HG03565 (cell line): ENCODE results near the gene MYH6.
"Not testable (repeated sequence)": the region's sequence is repeated elsewhere in the genome, so short reads cannot be mapped to it uniquely, and the experiment has no call there.

Experiments
- ATAC-seq: cut with Tn5 transposase; IDR thresholded peaks from one replicate; pipeline ENCODE4 v1.9.1; 2021; ENCODE audit warnings: mild to moderate bottlenecking, moderate library complexity; ENCODE audit not compliant: unreplicated experiment

Gene MYH6

DNA sequence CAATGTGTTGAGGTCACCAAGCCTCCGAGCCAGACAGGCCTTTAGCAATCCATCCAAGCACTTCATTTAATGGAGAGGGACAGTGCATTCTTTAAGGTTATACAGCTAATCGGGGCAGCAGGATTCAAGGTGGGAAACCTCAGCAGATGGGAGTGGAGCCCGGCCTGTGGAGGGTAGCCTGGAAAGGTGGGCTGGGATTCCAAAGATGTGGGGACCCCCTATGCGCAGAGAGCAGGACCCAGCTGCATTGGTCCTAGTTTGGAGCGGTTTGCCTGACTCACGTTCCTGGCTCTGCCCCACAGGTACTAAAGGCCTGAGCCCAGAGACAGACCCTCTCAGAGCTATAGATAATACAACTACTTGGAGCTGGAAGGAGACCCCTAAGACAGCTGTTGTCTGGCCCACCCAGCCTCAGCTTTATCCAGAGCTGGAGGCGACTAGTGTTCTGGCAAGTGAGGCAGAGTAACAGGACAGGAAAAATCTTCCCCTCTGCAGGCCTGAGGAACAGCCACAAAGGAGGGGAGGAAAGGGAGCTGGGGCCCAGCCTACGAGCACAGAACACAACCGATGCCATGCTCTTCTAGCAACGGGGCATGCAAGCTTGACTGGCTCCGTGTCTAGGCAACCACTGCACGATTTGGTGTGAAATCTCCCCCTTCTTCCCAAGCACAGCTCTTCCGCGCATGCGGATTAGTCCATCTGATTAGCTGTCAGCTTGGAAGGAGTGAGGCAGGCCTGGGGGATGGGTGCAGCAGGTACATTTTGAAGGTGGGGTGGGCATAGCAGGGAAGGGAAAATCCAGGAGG, 28.5 kb upstream of the MYH6 start:
- ATAC-seq: no peak

DNA sequence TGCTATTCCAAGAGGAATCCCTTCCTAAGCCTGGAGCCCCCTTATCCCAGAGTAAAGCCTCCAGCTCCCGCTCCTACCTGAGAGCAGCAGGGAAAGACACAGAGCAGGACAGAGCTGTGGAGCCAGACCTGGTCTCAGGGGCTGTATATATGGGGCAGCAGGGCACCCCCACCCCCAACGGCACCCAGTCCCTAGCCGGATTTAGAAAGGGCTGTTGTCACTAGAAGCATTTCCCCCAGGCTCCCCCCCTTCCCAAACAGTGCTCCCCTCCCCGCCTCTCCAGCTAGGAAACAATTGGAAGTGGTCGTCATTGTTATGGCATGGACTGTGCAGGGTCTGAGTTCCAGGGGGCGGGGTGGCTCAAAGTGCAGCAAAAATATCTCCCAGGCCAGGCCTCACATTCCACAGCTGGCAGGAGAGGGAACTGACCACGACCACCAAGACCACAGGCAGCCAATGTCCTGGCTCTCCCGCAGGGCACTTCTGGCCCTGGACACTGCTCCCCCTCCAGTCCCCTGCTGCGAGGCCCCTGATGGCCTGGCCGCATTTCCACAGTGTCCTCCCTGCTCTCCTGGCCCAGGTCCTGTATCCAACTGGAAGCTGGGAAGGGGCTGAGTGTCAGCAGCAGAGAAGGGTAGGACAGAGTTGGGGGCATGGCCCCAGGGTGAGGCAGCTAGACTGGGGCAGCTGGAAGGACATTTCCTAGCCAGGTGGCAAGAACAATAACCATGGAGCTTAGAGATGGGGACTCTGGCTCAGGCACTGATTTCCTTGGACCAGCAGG, 27.7 kb upstream of the MYH6 start, which contains the start of gene MYH7:
MYH7 (minus strand) TSS at position 118 of the 784 bp plus-strand sequence. CDS start 1,928 bp downstream, outside the sequence.
- no peak for ATAC-seq

DNA sequence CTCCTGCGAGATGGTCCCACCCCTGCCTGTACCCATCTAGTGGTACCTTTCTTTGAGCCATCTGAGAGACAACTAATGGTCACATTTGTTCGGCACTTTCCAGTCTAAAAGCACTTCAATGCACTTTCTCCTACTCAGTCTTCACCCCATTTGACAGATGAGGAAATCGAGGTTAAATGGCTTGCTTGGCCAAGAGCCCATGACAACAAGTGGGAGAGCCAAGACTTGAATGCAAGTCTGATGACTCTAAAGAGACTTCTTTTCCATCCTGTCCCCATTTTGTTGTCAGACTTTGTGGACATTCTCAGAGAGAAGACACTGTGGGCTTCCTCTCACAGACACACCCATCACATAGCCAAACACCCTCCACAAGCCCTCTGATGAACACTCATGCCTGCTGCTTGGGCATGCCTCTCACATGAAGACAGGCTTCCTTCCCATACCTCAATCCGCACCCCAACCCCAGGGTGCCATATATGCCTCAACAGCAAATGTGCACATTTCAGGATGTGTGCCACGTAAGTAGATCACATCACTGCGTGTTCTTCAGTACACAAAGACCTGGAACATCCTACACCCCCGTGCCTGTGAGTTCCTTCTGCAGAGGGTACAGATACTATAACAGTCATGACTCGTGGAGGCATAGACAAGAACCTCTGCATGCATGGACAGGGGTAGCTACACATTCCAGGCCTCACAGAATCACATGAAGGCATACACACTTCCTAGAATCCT, 26.6 kb upstream of the MYH6 start:
- no peak for ATAC-seq

DNA sequence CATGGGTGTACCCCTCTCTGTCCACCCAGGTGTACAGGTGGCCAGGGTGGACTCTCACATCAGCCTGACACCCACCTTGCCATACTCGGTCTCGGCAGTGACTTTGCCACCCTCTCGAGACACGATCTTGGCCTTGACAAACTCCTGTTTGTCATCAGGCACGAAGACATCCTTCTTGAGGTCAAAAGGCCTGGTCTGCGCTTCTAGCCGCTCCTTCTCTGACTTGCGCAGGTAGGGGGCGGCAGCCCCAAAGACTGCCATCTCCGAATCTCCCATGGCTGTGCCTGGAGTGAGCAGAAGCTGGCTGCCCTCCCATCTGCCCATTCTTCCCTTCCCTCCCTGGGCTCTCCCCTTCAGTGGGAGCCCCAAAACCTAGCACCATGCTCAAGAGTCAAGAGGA, 25.4 kb upstream of the MYH6 start:
- ATAC-seq: no peak

DNA sequence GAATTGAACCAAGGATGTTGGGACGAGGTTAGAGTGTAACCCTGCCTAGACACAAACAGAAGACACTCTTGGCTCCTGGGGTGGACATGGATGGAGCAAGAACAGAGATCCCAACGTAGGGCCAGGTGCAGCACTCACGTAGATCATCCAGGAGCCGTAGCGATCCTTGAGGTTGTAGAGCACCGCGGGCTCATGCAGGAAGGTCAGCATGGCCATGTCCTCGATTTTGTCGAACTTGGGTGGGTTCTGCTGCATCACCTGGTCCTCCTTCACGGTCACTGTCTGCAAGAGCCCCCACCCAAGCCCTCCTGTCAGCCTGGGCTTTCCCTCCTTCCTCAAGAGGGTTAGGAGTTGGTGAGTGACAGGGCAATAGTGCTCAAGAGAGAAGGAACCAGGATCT, 24.9 kb upstream of the MYH6 start:
- no peak for ATAC-seq

DNA sequence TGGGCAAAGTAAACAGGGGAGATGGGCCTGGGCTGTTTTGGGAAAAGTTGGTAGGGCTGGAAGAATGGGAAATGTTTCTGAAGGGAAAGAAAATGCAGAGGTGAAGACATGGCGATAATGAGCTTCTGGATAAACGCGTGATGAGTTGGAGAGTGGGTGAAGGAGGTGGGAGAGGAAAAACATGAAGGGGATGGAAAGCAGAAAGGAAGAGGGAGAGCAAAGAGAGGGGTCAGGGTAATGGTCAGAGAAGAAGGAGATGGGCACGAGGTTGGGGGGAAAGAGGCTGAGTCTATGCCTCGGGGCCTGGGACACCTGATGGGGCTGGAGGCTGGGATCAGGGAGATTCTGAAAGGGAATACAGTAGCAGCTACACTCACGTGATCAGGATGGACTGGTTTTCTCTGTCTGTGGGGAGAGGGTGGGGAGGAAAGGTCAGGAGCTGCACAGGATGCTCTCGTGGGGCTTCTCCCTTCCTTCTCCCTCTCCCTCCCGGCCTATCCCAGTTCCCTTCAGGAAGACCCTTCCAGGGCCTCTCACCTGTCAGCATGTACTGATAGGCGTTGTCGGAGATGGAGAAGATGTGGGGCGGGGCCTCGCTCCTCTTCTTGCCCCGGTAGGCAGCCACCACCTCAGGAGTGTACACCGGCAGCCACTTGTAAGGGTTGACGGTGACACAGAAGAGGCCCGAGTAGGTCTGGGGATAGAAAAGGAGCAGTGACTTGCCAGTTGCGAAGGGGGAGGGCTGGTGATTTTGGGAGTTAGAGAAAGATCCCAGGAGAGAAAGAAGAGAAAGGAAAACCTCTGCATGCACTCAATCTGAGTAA, 24.2 kb upstream of the MYH6 start:
- ATAC-seq: no peak

DNA sequence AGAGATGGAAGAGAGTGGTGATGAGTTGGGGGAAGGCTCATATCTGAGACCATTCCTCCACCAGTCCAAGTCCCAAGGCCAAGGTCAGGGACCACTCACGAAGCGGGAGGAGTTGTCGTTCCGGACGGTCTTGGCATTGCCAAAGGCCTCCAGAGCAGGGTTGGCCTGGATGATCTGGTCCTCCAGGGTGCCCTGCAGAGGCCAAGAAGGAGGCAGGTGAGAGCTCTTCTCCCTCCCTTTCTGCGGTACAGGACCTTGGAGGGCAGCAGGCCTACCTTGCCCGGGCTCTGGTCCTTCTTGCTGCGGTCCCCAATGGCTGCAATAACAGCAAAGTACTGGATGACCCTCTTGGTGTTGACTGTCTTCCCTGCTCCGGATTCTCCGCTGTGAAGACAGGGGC, 23.4 kb upstream of the MYH6 start:
- ATAC-seq: no peak

DNA sequence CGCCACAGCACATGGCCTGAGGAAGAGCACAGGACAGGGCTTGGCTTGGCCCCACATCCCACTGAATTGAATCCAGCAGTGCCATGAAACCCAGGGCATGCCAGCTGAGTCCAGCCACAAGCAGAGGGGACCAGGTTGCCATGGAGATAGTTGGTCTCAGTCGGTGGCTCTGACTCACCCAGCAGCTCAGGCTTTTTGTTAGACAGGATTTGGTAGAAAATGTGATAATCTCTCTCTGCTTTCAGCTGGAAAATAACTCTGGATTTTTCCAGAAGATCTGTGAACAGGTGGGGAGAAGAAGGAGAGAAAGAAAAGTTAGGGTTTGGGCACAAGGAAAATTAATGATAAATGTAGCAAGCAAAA, 22.6 kb upstream of the MYH6 start:
- no peak for ATAC-seq

DNA sequence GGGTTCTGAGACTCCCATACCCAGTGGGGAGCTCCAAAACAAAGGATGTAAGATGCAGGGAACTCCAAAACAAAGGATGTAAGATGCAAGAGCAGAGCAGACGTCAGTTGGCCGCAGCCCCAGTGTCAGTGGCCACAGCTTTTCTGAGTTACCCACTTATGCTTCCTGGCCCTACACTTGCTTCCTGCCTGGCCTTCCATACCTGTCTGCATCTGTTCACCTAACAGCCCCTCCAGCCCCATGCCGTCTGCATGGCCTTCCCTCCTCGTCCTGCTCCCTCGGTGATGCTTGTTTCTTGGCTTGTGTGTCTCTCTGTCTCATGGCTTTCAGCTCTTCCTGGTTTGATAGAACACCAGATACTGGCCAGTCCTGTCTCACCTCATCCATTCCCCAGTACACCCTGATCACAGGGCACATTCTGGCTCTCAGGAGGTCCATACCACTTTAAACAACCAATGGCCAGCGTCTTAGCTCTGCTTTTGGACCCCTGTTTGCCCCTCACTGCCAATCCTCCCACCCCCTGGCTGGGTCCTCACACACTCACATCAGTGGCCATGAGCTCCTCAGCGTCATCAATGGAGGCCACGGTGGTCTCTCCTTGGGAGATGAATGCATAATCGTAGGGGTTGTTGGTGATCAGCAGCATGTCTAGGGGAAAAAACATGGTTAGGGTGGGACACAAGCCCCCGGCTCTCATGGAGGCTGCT, 22.1 kb upstream of the MYH6 start:
- ATAC-seq: no peak

DNA sequence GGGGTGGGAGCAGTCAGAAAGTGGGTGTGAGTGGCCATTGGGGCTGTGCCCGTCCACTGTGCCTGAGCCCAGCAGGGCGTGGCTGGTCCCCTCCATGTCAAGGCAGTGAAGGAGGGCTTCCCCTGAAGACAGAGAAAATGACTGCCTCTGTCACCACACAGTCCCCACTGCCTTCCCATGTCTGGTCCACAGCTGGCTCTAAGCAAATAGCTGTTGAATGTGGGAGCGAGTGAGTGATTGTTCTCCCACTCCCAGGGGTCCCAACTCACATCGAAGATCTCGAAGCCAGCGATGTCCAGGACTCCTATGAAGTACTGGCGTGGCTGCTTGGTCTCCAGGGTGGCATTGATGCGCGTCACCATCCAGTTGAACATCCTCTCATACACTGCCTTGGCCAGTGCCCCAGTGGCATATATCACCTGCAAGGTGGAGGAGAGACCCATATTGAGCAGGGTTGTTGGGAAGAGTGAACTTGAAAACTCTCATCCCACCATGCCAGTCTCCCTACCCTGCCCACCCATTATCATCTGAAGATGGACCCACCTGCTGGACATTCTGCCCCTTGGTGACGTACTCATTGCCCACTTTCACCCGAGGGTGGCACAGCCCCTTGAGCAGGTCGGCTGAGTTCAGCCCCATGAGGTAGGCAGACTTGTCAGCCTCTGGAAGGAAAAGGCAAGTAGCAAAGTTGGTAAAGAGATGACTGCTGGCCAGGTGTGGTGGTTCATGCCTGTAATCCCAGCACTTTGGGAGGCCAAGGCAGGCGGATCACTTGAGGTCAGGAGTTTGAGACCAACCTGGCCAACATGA, 20.8 kb upstream of the MYH6 start:
- ATAC-seq: no peak

DNA sequence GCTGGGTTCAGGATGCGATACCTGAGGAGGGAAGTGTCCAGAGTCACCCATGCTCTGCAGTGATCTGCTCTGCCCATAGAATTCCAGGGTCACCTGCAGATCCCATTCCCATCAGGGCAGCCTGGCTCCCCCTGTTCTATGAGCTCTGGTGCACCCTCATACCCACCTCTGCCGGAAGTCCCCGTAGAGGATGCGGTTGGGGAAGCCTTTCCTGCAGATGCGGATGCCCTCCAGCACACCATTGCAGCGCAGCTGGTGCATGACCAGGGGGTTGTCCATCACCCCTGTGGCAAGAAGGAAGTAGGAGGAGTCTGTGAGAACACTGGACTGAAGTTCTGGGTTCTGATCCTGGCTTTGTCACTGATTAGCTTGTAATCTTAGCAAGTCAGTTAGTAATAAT, 17.7 kb upstream of the MYH6 start:
- not testable (repeated sequence) for ATAC-seq

DNA sequence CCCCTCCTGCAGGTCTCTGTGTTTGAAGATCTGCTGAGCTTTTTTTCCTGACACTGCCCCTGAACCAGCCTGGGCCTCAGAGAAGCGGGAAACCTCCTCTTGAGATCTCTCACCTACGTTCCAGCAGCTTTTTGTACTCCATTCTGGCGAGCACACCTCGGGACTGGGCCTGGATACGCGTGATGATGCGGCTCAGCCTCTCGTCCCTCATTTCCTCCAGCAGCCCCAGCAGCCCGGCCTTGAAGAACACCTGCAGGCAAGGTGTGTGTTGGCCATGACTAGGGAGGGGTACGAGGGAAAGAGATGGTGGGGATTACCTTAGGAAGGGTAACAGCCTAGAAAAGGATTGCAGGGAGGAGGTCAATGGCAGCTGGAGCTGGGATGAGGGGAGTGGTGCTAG, 17.1 kb upstream of the MYH6 start:
- ATAC-seq: no peak

DNA sequence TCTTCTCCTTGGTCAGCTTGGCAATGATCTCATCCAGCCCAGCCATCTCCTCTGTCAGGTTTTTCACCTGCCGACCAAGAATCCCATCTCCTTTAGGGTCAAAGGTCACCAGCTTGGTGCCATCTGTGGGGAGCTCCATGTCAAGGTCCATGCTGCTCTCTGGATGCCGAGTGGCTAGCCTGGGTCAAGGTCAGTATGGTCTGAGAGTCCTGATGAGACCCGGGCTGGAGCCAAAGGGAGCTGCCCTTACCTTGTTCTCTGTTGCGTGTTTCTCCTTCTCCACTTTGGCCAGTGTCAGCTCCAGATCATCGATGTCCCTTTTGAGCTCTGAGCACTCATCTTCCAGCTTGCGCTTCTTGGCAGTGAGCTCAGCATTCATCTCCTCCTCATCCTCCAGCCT, 15.6 kb upstream of the MYH6 start:
- ATAC-seq: no peak

DNA sequence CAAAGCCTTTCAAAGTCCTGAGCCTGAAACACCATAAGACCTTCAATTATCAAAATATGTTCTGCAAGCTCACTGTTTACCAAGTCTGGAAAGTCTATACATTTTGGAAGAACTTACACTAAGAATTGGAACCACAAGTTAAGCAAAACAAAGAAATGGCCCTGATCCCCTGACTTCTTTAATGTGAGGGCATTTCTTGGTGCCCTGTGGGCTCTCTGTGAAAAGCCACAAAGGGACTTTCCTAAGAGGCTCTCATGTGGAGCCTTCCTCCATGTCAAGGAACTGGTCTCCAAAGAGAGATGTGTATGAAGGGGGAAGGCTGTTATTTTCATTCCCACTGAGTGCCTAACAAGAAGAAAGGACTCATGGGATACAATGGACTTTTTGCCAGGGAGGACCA, 13.5 kb upstream of the MYH6 start:
- ATAC-seq: no peak

DNA sequence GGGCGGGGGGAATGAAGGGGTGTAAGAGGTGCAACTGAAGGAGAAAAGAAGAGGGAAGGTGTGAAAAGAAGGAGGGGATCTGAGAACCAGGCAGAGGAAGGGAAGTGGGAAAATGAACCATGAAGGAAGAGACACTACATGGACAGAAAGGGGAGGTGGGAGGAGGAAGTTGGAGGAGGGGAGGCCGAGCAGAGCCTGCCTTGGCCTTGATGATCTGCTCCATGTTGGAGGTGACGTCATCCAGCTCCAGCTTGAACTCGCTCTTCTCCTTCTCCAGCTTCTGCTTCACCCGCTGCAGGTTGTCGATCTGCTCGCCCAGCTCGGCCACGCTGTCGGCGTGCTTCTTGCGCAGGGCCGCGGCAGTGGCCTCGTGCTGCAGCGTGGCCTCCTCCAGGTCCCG, 11.6 kb upstream of the MYH6 start:
- not testable (repeated sequence) for ATAC-seq

DNA sequence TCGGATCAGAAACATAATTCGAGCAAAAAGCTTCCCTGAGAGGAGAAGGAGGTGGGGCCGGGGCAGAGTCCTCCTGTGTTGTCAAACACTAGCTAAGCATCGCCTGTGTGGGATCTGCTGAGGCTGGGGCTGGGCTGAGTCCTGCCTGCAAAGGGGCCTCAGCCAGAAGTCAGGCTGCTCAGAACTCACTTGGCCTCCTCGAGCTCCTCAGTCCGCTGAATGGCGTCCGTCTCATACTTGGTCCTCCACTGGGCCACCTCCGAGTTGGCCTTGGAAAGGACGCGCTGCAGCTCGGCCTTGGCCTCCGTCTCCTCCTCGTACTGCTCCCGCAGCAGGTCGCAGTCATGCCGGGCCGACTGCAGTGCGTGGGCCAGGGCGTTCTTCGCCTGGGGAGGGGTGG, 9.9 kb upstream of the MYH6 start:
- no peak for ATAC-seq

DNA sequence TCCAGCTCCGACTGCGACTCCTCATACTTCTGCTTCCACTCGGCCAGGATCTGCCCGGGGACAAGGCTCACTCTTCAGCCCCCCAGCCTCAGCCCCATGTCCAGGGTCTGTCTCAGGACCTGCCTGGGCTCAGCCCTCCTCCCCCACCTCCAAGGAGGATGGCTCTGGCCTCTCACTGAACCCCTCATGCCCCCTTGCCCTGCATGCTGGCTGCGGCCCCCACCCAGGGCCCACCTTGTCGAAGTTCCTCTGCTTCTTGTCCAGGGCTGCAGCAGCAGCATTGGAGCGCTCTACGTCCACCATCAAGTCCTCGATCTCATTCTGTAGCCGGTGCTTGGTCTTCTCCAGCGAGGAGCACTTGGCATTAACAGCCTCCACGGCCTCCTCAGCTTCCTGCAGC, 9.2 kb upstream of the MYH6 start:
- ATAC-seq: not testable (repeated sequence)

DNA sequence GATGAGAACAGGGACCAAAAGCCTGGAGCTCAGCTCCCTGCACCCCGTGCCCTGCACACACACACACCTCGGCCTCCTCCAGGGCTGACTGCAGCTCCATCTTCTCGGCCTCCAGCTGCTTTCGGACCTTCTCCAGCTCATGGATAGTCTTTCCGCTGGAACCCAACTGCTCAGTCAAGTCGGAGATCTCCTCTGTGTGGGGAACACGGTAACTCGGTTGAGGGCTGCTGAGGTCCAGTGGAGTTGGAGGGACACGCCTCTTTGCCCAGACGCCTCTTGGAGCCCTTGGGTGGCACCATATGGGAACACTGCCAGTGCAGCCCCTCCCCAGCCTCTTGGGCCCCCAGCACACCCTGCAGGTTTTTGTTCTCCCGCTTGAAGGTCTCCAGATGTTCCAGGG, 8.7 kb upstream of the MYH6 start:
- ATAC-seq: no peak
